ENCODE measurements around the gene CSF1R.

GRCh38 chr5:150062216-150062922 is 24.0 kb downstream of the CSF1R start:
- TF ChIP-seq, protein P1, sequence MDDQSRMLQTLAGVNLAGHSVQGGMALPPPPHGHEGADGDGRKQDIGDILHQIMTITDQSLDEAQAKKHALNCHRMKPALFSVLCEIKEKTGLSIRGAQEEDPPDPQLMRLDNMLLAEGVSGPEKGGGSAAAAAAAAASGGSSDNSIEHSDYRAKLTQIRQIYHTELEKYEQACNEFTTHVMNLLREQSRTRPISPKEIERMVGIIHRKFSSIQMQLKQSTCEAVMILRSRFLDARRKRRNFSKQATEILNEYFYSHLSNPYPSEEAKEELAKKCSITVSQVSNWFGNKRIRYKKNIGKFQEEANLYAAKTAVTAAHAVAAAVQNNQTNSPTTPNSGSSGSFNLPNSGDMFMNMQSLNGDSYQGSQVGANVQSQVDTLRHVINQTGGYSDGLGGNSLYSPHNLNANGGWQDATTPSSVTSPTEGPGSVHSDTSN (IDR thresholded peaks at IDR 0.05): no peak
- TF ChIP-seq CEBPB (IDR thresholded peaks at IDR 0.05) (no peak), CTCF (IDR thresholded peaks at IDR 0.05) (no peak), MAX (IDR thresholded peaks at IDR 0.05) (no peak), HOXB5 (CRISPR knock-in tag; IDR thresholded peaks at IDR 0.05) (no peak), ZFP36 (IDR thresholded peaks at IDR 0.05; ENCODE audit: borderline replicate concordance, partially characterized antibody) (no peak), CHD2 (IDR thresholded peaks at IDR 0.05; ENCODE audit: low read length, partially characterized antibody) (no peak), RAD21 (conservative IDR thresholded peaks at IDR 0.05 in 1 of 2, IDR thresholded peaks at IDR 0.05 in 1 of 2) (no peak), POLR2A (IDR thresholded peaks at IDR 0.05; ENCODE audit: low read length) (no peak), CHD4 (IDR thresholded peaks at IDR 0.05; ENCODE audit: borderline replicate concordance) (no peak), CBX2 (IDR thresholded peaks at IDR 0.05; ENCODE audit: borderline replicate concordance, low read depth) (no peak), HDAC2 (IDR thresholded peaks at IDR 0.05) (no peak)

All from A549 (cell line).